ENCODE measurements around the gene PIAS1. TPM values are rescaled to one million over a fixed set of nuclear protein-coding genes. Genes with fewer than 3 reads are reported as not detected.

The PIAS1 gene
- total and polyA plus RNA-seq, 2 donors (not counting 3 experiments of a cell fraction or from before 2014, with no cell fraction given) = 23.7 to 24.2 TPM

GRCh38 chr15:68025835-68026424 lies 28.2 kb upstream of the PIAS1 start:
- H4K20me1 ChIP-seq (replicated peaks; ENCODE audit: control insufficient read depth, extremely low read depth, insufficient read depth, low read length) = no peaks in the 10 kb centered on the region
- no peaks in the 10 kb centered on the region for H3K79me2 ChIP-seq (ENCODE audit: control insufficient read depth, insufficient read depth, low read length)
- intact Hi-C loops (cut with micrococcal nuclease) = no loop called here
- ChIA-PET POLR2A (no interaction called here), CTCF (interaction anchor here (0.7 kb wide), 1 partner anchor 57 kb away, joined by 3 read pairs; no protein-coding TSS in a partner anchor)
- dilution Hi-C loops (cut with MboI; ENCODE audit: extremely low pct_ligation_motif_present, low sequenced_read_pairs) = no loop called here
- no peak overlapping the region for H3K4me3 ChIP-seq (replicated peaks in 1 of 3; ENCODE audit: insufficient read depth in 1 of 3, low read depth in 1 of 3, low read length in 3 of 3)
- no peak overlapping the region for H3K27ac ChIP-seq (ENCODE audit: insufficient read depth, low read depth, low read length)
- DNase-seq (ENCODE audit: low read depth, low spot score) (no peak), FAIRE-seq (no peak)
- H3K4me1 ChIP-seq (ENCODE audit: control insufficient read depth, extremely low read depth, insufficient read depth, low read length) = no peaks in the 10 kb centered on the region
- BruUV-seq (replicated peaks) = no TSS peak
- no peaks in the 10 kb centered on the region for H3K9me3 ChIP-seq (replicated peaks; ENCODE audit: control insufficient read depth, insufficient read depth, low read length)
- no peak overlapping the region for H2AFZ ChIP-seq (ENCODE audit: low read depth, low read length)
- no peak for TF ChIP-seq GATA2 (IDR thresholded peaks at IDR 0.05; ENCODE audit: insufficient read depth, insufficient read length, low read depth, low read length)
- no peak for TF ChIP-seq POLR2AphosphoS5 (IDR thresholded peaks at IDR 0.05; ENCODE audit: insufficient read depth, low read depth, low read length)
- TF ChIP-seq FOS (IDR thresholded peaks at IDR 0.05; ENCODE audit: borderline replicate concordance, insufficient read depth, low read length) = no peak
- TF ChIP-seq JUN (IDR thresholded peaks at IDR 0.05; ENCODE audit: borderline replicate concordance, insufficient read depth, insufficient read length, low read depth) = no peak
- TF ChIP-seq MYC (IDR thresholded peaks at IDR 0.05; ENCODE audit: low read depth, low read length) = no peak
- TF ChIP-seq, protein P1, sequence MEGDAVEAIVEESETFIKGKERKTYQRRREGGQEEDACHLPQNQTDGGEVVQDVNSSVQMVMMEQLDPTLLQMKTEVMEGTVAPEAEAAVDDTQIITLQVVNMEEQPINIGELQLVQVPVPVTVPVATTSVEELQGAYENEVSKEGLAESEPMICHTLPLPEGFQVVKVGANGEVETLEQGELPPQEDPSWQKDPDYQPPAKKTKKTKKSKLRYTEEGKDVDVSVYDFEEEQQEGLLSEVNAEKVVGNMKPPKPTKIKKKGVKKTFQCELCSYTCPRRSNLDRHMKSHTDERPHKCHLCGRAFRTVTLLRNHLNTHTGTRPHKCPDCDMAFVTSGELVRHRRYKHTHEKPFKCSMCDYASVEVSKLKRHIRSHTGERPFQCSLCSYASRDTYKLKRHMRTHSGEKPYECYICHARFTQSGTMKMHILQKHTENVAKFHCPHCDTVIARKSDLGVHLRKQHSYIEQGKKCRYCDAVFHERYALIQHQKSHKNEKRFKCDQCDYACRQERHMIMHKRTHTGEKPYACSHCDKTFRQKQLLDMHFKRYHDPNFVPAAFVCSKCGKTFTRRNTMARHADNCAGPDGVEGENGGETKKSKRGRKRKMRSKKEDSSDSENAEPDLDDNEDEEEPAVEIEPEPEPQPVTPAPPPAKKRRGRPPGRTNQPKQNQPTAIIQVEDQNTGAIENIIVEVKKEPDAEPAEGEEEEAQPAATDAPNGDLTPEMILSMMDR (IDR thresholded peaks at IDR 0.05; ENCODE audit: extremely low read depth in 1 of 2, insufficient read depth in 1 of 2, low read depth in 1 of 2, low read length in 2 of 2) = no peak
- TF ChIP-seq POLR2A (IDR thresholded peaks at IDR 0.05; ENCODE audit: low read depth, low read length) = no peak
- TF ChIP-seq, protein P2, sequence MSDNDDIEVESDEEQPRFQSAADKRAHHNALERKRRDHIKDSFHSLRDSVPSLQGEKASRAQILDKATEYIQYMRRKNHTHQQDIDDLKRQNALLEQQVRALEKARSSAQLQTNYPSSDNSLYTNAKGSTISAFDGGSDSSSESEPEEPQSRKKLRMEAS (IDR thresholded peaks at IDR 0.05; ENCODE audit: insufficient read depth, insufficient read length) = no peak
- TF ChIP-seq EZH2 (IDR thresholded peaks at IDR 0.05; ENCODE audit: borderline replicate concordance, low read depth, low read length, severe bottlenecking) = no peak
- H3K36me3 ChIP-seq (ENCODE audit: control insufficient read depth in 2 of 2, extremely low read depth in 1 of 2, insufficient read depth in 2 of 2, low read length in 2 of 2) = no peaks in the 10 kb centered on the region
- H3K27me3 ChIP-seq (ENCODE audit: control insufficient read depth in 2 of 2, insufficient read depth in 2 of 2, low read length in 2 of 2) = peaks cover 0 to 1% of the 10 kb centered on the region in 2 experiments
- no peaks in the 10 kb centered on the region for H3K9me1 ChIP-seq (replicated peaks; ENCODE audit: control insufficient read depth, extremely low read depth, insufficient read depth, low read length)
- H3K9ac ChIP-seq (replicated peaks; ENCODE audit: extremely low read depth, insufficient read depth, low read length) = no peak overlapping the region
- no peak overlapping the region for H3K4me2 ChIP-seq (ENCODE audit: insufficient read depth, low read length)

Measured in endothelial cell of umbilical vein (primary cell).